ENCODE data around the gene C19orf38.
"Not testable (repeated sequence)": the region's sequence is repeated elsewhere in the genome, so short reads cannot be mapped to it uniquely, and the experiment has no call there.

Gene C19orf38

DNA sequence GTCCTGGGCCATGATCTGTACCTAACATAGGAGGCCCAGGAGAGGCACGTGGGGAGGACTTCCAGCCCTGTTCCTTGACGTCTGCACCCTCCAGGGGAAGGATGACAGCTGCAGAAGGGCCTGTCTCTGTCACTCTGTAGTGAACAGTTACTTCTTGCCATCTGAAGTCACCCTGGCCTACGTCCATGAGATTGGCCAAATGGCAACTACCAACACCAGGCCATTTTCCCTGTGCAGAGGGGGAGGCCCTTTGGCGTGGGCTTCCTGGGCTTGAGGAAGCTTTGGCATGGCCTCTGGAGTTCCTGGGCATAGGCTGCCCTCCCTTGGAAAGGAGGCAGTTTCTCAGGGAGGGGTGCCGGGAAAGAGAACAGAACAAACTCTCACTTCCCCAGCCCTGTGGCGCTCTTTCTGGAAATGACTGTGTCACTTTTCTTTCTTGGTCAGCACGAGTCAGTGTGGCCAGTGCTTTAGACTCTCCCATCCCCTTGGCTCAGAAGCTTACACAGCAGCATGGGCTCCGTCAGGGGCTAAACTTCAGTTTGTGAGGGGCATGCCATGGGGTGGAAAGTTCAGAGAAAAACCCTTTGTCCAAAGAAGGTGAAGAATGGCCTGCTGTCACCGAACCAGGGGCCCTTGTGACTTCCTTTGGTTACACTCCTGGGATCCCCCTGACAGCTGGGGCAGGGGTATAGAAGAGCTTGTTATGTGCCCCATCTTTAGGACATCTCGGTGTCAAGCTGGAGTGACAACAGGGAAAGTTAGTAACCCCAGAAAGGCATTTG is 28.4 kb downstream of the C19orf38 start:
- no peak for DNase-seq (ENCODE audit: low read depth)

DNA sequence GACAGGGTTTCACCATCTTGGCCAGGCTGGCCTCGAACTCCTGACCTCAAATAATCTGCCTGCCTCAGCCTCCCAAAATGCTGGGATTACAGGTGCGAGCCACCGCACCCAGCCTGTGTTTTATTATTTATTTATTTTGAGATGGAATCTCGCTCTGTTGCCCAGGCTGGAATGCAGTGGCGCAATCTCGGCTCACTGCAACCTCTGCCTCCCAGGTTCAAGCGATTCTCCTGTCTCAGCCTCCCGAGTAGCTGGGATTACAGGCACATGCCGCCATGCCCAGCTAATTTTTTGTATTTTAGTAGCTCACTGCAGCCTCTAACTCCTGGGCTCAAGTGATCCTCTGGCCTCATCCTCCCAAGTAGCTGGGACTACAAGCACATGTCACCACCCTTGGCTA is 29.4 kb downstream of the C19orf38 start:
- not testable (repeated sequence) for DNase-seq (ENCODE audit: low read depth)

DNA sequence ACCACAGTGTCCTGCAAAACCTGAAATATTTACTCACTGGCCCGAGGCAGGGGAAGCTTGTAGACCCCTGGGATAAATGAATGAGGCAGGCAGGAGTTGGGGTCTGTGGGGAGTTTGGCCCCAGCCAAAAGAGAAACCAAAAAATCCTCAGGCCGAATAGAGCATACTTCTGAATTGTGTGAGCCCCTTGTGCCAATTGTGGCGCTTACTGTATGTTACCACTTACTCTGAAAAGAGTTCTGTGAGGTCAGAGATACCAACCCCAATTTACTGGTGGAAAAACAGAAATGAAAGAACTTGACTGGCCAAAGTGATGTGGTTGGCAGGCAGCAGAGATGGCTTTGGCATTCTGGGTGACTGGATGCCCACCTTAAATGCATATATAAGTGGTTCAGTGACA is 30.0 kb downstream of the C19orf38 start:
- DNase-seq (ENCODE audit: low read depth) = no peak

DNA sequence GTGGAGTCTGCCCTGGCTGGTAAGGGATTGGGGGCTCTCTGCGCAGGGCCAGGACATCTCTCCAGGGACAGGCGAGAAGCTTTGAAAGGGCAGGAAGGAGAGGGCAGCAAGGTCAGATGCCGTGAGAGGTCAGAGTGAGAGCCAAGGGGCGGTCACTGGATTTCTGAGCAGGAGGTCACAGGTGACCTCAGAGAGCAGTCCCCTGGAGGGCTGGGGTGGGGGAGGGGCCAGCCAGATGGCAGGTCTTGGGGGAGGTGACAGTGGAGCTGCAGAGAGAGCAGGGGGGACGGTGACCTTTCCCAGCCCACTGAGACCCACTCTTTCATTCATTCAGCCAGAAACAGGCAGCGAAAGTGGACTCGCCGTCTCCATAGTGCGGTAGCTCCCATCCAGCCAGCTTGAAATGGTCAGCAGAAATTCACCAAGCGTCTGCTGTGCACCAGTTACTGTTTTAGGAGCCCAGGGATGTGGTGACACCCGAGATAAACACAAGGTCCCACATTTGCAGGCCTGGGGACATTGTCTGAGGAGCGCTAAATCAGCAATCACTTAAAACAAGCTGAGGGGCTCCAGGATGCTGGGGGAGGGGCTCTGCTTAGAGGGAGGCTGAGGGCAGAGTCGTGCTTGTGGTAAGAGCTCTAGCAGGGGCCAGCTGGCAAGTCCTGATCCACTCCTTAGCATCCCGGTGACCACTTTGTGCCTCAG is 33.3 kb downstream of the C19orf38 start:
- no peak for DNase-seq (ENCODE audit: low read depth)

DNA sequence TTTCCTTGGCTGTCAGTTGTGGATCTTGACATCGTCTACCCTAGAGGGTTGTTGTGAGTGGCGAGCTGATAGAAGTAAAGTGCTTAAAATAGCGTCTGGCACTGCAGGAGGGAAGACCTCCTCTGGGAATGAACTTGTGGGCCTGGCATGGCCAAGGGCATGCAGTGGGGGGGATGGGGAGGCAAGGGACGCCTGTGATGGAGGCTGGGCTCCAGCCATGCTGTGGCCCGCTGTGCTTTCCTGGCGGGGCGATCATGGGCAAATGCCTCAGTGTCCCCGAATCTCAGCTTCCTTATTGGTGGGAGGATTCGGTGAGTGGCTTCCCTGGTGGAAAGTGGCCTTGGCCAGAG is 33.9 kb downstream of the C19orf38 start:
- DNase-seq (ENCODE audit: low read depth) = no peak

DNA sequence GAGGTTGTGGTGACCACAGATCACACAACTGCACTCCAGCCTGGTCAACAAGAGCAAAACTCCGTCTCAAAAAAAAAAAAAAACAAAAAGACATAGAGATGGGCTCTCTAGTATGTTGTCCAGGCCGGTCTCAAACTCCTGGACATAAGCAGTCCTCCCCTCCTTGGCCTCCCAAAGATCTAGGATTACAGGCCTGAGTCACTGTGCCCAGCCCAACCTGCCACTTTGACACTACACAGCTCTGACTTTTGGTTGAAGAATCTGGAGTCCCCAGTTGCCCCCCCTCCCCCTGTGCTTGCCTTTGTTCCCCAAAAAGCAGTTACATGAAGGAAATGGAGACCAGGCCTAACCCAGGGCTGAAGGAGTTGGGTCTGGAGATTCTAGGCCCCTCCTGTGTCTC is 36.1 kb downstream of the C19orf38 start:
- peak; percentile 70 for DNase-seq (ENCODE audit: low read depth)

DNA sequence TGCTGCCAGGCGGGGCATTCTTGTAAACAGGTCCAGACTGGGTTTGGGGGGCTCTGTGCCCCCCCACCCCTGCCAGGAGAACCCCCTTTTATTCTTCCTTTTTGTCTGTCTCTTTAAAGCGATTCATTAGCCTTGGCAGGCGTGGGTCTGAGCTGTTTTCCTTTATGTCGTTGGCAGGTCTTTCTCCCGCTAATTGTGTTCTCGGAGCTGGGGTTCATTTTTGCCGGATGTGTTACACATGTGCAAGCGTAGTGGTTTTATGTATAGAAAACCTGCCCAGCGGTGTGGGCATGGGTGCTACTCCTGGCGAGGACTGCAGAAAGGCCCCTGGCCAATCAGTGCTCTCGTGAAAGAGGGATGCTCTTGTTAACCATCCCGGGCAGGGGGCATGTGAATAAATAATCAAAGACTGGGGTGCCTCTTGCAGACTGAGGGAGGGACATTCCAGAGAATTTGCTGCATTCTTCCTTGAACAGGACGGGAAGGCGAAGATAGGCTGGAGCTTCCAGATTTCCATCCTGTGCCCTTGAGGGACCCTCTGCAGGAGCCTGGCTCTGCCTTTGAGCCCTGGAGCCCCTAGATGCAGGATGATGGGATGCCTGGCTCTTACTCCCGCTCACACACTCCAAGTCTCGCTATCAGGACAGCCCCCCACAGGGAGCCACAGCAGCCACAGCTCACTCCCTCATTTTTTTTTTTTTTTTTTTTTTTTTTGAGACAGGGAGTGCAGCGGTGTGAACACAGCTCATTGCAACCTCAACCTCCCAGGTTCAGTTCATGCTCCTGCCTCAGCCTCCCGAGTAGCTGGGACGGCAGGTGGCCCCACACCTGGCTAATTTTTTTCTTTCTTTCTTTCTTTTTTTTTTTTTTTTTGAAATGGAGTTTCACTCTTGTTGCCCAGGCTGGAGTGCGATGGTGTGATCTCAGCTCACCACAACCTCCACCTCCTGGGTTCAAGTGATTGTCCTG is 37.3 kb downstream of the C19orf38 start:
- DNase-seq (ENCODE audit: low read depth) = no peak

DNA sequence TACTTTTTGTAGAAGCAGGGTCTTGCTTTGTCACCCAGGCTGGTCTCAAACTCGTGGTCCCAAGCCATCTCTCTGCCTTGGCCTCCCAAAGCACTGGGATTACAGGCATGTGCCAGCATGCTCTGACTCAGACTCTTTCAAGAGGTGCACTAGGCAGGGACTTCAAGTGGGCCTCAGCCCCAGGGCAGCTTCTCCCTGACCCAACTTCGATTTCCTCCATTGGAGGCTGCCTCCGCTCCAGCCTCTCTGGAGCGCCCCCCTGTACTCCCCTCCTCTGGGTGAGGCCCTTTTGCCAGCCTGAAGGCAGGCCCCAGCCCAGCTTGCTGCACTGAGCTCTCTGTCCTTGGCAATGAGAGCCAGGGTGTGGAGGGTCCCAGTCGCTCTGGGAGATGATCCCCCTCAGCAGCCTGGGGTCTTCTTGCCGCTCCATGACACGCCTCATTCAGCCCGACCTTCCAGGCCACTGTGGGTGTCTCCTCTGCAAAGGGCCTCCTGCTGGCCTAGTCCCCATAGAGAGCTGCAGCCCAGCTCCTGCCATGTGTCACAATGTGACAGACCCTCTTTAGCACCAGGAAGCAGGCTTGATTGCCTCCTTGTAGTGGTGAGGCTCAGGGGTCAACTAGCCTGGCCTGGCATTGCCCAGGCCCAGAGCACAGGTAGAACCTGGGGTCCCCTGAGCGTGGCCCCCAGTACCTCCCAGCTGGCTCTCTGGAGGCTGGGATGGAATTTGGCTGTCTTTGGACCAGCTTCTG is 39.6 kb downstream of the C19orf38 start:
- DNase-seq (ENCODE audit: low read depth) = no peak

DNA sequence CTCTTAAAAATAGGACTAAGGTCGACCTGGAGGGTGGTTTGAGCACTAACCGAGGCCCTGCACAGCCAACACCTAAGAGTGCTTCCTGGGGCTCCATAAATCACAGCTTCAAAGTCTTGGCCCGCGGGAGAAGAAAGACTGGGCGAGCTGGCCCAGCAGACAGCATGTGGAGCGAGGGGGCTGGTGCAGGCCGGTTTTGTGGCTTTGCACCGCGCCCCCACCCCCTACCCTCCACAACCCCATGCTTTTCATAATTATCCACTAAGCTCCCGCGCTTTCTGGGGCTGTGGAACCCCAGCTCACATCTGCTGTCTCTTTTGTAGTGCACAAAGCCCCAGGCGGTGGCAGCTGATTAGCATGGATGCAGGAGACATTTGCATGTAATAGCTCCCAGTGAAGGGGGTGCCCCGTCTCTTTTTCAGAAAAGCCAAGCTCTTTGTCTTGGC is 40.2 kb downstream of the C19orf38 start:
- DNase-seq (ENCODE audit: low read depth) = no peak

DNA sequence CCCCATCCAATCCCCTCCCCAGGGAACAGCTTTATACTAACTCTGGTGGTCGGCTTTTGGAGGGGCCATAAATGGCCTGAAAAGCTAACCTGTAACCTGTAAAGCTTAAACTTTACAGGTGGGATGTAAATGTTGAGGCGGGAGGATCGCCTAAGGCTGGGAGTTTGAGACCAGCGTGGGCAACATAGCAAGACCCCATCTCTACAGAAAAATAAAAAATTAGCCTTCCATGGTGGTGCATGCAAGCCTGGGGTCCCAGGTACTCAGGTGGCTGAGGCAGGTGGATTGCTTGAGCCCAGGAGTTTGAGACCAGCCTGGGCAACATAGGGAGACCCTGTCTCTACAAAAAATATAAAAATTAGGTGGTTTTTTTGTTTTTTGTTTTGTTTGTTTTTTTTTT is 41.7 kb downstream of the C19orf38 start:
- DNase-seq (ENCODE audit: low read depth) = no peak

DNA sequence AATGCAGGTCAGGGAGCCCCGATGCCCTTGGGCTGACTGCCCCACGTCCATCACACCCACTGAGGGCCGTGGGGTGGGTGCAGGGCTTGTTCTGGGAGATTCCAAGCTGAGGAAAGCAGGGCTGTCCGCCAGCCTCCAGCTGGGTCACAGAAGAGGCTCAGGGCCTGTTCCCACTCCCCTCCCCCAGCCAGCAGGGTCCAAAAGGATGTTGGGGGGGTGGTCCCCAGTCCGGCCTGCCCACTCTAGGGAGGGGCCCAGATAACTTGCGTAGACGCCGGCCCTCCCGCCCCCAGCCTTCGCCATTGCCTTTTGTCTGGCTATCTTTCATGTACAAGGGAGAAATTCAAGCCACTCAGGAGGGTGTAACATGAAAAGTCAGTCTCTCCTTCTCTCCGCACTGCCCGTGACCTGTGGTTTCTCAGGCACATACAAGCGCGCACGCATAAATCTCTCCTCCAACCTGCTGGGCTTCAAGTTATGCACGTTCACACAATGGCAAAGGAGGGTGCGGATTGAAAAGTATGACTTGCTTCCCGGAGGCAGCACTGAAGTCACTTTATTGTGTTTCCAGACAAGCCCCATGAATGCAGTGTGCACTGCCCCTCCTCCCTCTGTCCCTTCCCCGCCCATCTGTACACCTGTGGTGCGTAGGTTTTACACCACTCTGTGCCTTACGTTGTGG is 43.3 kb downstream of the C19orf38 start:
- no peak for DNase-seq (ENCODE audit: low read depth)

DNA sequence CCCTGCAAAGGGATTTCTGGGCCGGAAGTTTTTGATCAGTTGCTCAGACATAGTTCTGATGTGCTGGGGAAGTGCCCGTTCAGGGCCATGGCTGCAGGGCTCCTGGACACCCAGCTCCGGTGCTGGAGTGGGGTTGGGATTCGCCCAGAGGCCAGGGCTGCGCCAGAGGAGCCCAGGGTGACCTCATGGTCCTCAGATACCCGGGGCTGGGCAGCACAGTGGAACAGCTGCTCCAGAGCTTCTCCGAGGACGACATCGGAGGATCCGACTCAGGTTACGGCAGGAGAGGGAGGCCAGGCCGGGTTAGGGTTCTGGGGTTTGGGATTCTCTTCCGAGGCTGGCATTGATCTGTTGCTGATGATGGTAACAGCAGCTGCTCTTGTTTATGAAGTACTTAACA is 44.0 kb downstream of the C19orf38 start:
- no peak for DNase-seq (ENCODE audit: low read depth)

DNA sequence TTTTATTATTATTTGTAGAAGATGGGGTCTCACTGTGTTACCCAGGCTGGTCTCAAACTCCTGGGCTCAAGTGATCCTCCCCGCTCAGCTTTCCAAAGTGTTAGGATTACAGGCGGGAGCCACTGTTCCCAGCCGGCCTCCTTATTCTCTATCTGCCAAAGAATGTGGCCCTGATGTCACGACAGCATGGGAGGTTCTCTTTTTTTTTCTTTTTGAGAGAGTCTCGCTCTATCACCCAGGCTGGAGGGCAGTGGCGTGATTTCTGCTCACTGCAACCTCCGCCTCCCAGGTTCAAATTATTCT is 46.6 kb downstream of the C19orf38 start:
- DNase-seq (ENCODE audit: low read depth) = no peak

DNA sequence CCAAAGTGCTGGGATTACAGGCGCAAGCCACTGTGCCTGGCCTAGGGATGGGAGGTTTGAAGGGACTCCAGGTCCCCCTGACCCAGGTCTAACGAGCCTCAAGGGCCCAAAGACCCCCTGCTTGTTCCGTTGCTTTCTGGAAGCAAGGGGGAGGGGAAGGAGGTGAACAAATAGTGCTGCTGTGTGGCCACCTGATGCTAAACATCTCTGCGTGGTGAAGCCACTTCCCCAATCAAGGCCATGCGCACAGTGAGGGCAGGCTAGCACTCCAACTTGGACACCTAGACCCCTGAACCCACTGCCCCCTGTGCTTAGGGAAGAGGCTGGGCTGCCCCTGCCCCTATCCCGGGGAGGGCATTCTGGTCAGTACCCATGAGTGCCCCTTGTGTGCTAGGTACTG is 47.1 kb downstream of the C19orf38 start:
- no peak for DNase-seq (ENCODE audit: low read depth)

DNA sequence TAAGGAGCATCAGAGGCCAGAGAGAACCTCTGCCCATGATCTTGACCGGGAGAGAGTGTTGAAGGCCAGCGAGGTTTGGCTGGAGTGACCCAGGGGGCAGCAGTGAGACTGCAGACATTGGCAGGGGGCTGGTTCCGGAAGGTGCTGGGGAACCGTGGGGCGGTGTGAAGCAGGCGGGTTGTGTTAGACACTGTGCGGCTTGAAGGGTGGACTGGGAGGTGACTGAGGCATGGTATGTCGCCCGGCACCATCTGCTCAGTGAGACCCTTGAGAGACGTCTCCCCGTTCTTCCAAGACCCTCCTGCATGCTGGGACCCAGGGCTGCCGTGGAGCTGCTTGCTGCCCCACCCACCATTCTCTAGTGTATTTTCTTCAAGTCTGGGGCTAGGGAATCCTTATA is 47.7 kb downstream of the C19orf38 start:
- DNase-seq (ENCODE audit: low read depth) = no peak

DNA sequence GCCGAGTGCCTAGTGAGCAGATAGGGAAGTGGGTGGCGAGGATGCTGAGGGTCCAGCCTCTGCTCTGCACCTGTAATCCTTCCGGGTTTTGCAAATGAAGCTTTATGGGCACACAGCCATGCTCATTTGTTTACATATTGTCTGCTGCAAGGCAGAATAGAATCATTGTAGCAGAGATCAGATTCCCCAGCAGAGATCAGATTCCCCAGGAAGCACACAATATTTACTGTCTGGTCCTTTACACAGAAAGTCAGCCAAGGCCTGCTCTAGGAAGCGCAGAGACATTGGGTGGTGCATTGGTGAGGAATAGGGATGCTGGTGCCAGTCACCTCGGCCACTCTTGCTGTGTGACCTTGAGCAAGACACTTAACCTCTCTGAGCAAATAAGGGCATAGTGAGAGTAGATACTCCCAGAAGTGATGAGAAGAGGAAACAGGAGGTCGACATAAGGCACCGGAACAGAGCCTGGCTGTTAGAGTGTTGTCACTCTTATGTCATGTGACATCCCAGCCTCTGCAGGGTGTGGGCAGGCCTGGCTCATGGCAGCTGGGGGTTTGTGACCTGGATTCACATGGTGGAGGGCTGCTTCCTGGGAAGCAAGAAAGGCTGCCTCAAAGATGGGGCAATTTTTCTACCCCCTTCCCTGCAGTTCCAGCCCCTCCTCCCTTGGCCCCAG is 48.8 kb downstream of the C19orf38 start:
- DNase-seq (ENCODE audit: low read depth) = no peak

DNA sequence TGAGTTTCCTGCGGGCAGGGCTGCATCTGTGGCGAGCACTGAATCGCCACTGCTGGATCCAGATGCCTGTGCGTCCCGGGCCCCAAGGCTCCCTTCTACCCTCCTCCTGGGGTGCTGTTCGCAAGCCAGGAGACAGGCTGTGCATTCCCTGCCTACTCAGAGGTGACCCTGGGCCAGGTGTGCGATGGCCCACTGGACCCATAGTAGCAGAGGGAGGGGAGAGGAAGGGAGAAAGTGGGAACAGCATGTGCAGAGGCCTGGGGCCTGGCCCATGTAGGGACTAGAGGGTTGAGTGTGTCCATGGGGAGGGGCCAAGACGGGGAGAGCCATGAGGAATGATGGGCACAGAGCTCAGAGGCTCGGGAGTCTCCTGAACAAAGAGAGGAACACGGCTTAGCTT is 50.4 kb downstream of the C19orf38 start:
- DNase-seq (ENCODE audit: low read depth) = no peak

DNA sequence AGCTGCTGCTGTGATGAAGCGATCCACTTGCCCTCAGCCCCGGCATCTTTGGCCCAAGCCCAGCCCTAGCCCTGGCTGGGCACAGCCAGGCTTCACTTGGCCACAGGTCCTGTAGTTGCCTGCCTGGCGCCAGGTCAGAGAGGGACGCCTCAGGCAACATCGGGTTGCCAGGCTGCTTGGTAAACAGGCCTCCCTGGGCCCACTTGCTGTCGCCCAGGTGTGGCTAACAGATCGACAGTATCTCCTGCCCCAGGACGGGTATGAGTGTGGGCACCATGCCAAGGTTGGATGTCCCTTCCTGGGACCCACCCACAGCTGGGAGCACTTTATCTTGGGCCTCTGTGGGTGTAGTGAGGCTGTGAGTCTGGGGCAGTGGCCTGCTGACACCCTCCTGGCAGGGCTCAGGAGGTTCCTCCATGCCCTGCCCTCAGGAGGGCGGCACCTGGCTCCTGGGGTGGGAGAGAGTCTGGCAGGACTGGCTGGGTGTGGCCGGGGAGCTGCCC is 51.0 kb downstream of the C19orf38 start:
- DNase-seq (ENCODE audit: low read depth) = no peak

DNA sequence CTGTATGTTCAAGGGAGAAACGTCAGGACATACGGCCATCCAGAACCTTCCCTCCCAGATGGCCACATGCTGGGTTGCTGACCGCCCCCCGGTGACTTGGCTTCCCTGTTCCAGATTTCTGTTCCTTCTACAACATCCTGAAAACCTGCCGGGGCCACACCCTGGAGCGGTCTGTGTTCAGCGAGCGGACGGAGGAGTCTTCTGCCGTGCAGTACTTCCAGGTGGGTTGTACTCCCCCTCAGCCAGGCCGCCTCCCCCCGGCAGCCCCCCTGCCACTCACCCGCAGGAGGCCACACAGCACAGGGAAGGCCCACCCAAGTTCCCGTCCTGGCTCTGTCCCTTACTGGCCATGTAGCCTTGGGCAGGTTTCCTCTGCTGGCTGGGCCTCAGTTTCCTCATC is 59.7 kb downstream of the C19orf38 start:
- no peak for DNase-seq (ENCODE audit: low read depth)

DNA sequence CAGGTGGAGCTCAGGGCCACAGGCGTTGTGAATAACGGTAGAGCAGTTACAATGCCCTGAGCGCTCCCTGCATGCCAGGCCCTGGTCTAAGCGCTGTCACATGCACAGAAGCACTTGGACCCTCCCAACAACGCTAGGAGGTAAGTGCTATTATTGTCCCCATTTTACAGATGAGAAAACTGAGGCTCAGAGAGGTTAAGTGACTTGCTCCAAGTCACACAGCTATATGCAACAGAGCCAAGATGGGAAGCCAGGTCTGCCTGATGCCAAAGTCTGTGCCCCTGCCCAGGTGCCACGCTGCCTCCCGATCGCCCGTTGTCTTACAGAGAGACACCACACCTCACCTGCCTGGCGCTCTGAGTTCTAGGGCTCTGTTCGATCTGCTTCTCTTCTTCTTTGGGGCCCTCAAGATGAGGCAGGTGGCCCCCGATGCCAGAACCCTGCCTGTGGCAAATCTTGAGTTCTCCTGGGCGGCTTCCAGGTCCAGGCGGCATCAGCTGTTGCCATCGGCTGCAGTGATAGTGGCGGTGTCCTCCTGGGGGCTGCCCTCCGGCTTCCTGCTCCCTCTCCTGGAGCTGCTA is 60.3 kb downstream of the C19orf38 start:
- DNase-seq (ENCODE audit: low read depth) = no peak
